Right renal cortex interstitium (tissue), 3 donors: ENCODE measurements around the gene FIP1L1. TPM values are rescaled to one million over a fixed set of nuclear protein-coding genes. Genes with fewer than 3 reads are reported as not detected.

Experiments
- DNase-seq, 3 donors: peaks; one replicate each; pipeline ENCODE4 v3.0.0-alpha.2; 2013; ENCODE audit warnings: low read depth in 3 of 3, low spot score in 2 of 3
- polyA plus RNA-seq, 3 donors: library from polyadenylated mRNA; unstranded; fragments of 120-200 nt; gene quantifications; one replicate each; pipeline ENCODE4 v1.2.1, GENCODE V29; 2013; ENCODE audit not compliant: insufficient read length in 3 of 3

Gene FIP1L1
- polyA plus RNA-seq, 3 donors: 104 to 117 (median 112) TPM

GRCh38 chr4:53498706-53499105 lies 121.3 kb downstream of the FIP1L1 start:
- no peak for DNase-seq

- no peak for DNase-seq
Observed at GRCh38 chr4:53499791-53500190, 122.3 kb downstream of the FIP1L1 start.

DNA sequence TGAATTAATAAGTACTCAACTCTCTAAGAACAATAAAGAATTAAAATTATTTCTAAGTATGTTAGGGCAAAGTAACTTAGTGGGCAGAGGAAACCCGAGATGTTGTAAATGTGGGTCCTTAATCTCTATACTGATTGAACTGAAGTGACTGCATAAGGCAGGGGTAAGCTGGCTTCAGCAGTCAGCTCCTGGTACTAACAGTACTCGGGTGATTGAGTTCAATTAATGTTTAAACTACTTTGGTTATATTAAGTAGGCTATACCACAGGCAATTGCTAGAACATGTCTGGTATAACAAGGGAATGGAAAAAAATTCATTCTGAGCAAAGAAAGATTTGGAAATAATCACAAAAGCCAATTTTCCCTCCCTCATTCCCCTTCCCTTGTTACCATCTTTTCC lies 123.1 kb downstream of the FIP1L1 start:
- DNase-seq: no peak

DNA sequence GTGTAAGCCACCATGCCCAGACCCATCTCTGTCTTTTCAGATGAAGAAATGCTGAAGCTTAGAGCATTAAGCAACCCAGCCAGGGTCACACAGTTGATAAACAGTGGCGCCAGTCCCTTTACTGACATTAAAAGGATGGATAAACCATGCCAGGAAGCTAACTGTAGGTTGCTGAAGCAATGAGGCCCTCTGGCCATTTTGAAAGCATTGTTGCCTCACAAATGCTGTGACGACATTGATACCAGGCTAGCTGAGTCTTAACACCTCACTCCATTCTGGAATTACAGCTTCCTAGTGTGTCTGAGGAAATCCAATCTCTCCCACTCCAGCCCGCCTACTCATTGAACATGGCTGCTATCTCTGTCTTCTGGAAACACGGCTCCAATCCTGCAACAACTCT lies 124.1 kb downstream of the FIP1L1 start:
- no peak for DNase-seq

DNA sequence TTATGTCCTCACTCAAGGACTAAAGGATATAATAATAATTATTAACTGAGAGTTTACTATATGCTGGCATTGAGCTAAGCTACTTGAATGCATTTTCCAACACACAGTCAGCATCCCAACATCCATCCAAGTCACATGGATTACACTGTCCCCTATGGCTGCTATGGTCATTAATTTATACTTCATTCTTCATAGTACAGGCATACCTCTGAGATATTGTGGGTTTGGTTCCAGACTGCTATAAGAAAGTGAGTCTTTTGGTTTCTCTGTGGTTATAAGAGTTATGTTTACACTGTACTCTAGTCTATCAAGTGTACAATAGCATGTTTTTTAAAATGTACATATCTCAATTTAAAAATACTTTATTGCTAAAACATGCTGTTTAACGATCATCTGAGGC lies 124.7 kb downstream of the FIP1L1 start:
- DNase-seq: no peak

- no peak for DNase-seq
Observed at GRCh38 chr4:53505947-53506346, 128.5 kb downstream of the FIP1L1 start.

DNA sequence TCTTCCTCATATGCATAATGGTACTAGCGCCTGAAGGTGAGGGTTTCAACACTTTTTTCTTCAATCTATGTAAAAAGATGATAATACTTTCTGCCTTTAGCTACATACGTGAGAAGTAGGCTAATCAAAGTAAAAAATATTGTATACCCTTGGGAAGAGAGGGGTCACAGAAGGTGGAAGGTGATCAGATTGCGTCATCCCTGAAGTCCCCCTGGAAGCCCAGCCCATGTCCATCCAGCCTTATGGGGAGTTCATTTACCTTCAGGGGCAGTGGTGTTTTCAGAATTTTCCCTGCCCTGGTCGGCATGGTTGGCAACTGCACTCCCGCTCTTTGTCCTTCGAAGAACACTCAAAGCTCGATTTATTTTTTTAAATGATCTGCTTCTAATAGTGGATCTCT lies 129.6 kb downstream of the FIP1L1 start:
- DNase-seq: no peak

GRCh38 chr4:53507671-53508286 lies 130.3 kb downstream of the FIP1L1 start:
- no peak for DNase-seq

- DNase-seq: no peak
Observed at GRCh38 chr4:53508446-53508845, 131.0 kb downstream of the FIP1L1 start.

DNA sequence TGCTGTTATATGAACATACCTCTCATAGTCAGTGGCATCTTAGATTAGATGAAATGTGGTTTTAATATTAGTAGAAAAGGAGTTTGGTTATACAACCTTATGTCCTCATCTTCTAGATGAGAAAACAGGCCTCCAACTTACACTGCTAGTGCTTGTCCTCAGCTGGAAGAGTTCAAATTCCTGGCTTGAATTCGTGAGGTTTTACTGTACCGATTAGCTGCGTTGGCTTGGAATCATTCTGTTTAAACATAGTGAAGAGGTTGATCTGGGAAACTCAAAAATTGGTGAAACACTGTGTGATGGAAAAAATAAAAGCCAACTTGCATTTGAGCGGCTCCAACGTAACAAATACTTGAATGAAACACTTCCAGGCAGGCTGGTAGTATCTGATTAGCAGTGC lies 132.9 kb downstream of the FIP1L1 start:
- DNase-seq: no peak

Other genes with a start within 250 kb of the FIP1L1 start
- 10 to 100 TPM; 12.8 to 14.7 (median 14.5) TPM for gene SCFD2, start 11.6 kb upstream of the FIP1L1 start, polyA plus RNA-seq
- gene LNX1, start 213.8 kb downstream of the FIP1L1 start, polyA plus RNA-seq: 10 to 100 TPM; 17.0 to 18.1 (median 17.3) TPM